Hepatocyte (in vitro differentiated cells): ENCODE data around the gene FUT1. TPM values are rescaled to one million over a fixed set of nuclear protein-coding genes. Genes with fewer than 3 reads are reported as not detected.

Experiments
- DNase-seq: peaks from one replicate; pipeline ENCODE4 v3.0.0-alpha.2; 2016; ENCODE audit warnings: low spot score
- H2AFZ ChIP-seq: fragments of 200-600 bp; sonication (generic); 2 replicates; pipeline ENCODE4 v1.6.0; 2016; ENCODE audit warnings: antibody characterized with exemption, mild to moderate bottlenecking
- H3K27ac ChIP-seq: fragments of 200-600 bp; sonication (generic); 2 replicates; pipeline ENCODE4 v1.5.1; 2016; ENCODE audit warnings: mild to moderate bottlenecking
- H3K27me3 ChIP-seq: fragments of 200-600 bp; sonication (generic); 2 replicates; pipeline ENCODE4 v1.6.1; 2016
- H3K36me3 ChIP-seq: fragments of 200-600 bp; sonication (generic); replicated peaks from 2 replicates; pipeline ENCODE4 v1.5.1; 2016; ENCODE audit warnings: low read depth; ENCODE audit not compliant: insufficient read depth
- H3K4me1 ChIP-seq: fragments of 200-600 bp; sonication (generic); 2 replicates; pipeline ENCODE4 v1.5.1; 2016; ENCODE audit warnings: mild to moderate bottlenecking, moderate library complexity; ENCODE audit not compliant: insufficient read depth
- H3K4me2 ChIP-seq: fragments of 200-600 bp; sonication (generic); 2 replicates; pipeline ENCODE4 v1.6.0; 2016
- H3K4me3 ChIP-seq: fragments of 200-600 bp; sonication (generic); 2 replicates; pipeline ENCODE4 v1.5.1; 2016; ENCODE audit warnings: mild to moderate bottlenecking
- H3K79me2 ChIP-seq: fragments of 200-600 bp; sonication (generic); 2 replicates; pipeline ENCODE4 v1.6.0; 2017; ENCODE audit warnings: mild to moderate bottlenecking
- H3K9me2 ChIP-seq: fragments of 200-600 bp; sonication (generic); replicated peaks from 2 replicates; pipeline ENCODE4 v1.6.0; 2017; ENCODE audit warnings: mild to moderate bottlenecking; ENCODE audit not compliant: insufficient read depth
- H3K9me3 ChIP-seq: fragments of 200-600 bp; sonication (generic); 2 replicates; pipeline ENCODE4 v1.5.1; 2016; ENCODE audit warnings: low read depth, mild to moderate bottlenecking
- H4K20me1 ChIP-seq: fragments of 200-600 bp; sonication (generic); 2 replicates; pipeline ENCODE4 v1.6.0; 2016; ENCODE audit warnings: mild to moderate bottlenecking; ENCODE audit not compliant: insufficient read depth, poor library complexity, severe bottlenecking
- EZH2 ChIP-seq: fragments of 200-600 bp; sonication (generic); IDR thresholded peaks from 2 replicates; pipeline ENCODE4 v1.6.1; 2016; ENCODE audit warnings: antibody characterized with exemption, mild to moderate bottlenecking, borderline replicate concordance
- EZH2phosphoT487 ChIP-seq: fragments of 200-600 bp; sonication (generic); IDR thresholded peaks from one replicate; pipeline ENCODE4 v1.6.1; 2018; ENCODE audit warnings: antibody characterized with exemption, mild to moderate bottlenecking, low read depth, moderate library complexity; ENCODE audit not compliant: unreplicated experiment, severe bottlenecking
- WGBS: methylation state at CpG from one replicate; pipeline ENCODE4 v1.1.6; 2016; ENCODE audit warnings: low lambda C conversion rate; ENCODE audit errors: missing lambda C conversion rate; 5-methylcytosine and 5-hydroxymethylcytosine counted together
- polyA plus RNA-seq: library from polyadenylated mRNA; unstranded; fragments of >200 nt; fragmentation: Nextera tagmentation; extraction: Ambion mirVana; gene quantifications from 2 replicates; pipeline ENCODE4 v1.2.1, GENCODE V29; 2016
- total RNA-seq: library from RNA; depleted of rRNA; stranded (reverse); fragments of >200 nt; gene quantifications from 2 replicates; pipeline ENCODE4 v1.2.3, GENCODE V29; 2014
- TF ChIP-seq, protein P1 (sequence below): fragments of 200-600 bp; sonication (generic); IDR thresholded peaks from 2 replicates; pipeline ENCODE4 v1.5.1; 2016; ENCODE audit warnings: antibody characterized with exemption, mild to moderate bottlenecking; ENCODE audit not compliant: poor library complexity

The FUT1 gene
- total and polyA plus RNA-seq, 2 experiments from 2014 or later: 2.4 to 4.3 TPM

- Histone ChIP-seq H3K27ac (no peak overlapping the region), H3K36me3 (no peaks in the 10 kb centered on the region), H3K4me2 (no peak overlapping the region), H2AFZ (no peak overlapping the region), H3K79me2 (peaks cover 7% of the 10 kb centered on the region), H3K27me3 (no peaks in the 10 kb centered on the region), H3K9me3 (no peaks in the 10 kb centered on the region), H3K4me1 (peaks cover 9% of the 10 kb centered on the region), H3K4me3 (no peak overlapping the region), H3K9me2 (no peaks in the 10 kb centered on the region), H4K20me1 (no peaks in the 10 kb centered on the region)
- DNase-seq: no peak
- WGBS: 53% methylated on average over 11 of the region's 11 CpGs
- no peak for TF ChIP-seq EZH2
- TF ChIP-seq EZH2phosphoT487: no peak
- TF ChIP-seq, protein P1, sequence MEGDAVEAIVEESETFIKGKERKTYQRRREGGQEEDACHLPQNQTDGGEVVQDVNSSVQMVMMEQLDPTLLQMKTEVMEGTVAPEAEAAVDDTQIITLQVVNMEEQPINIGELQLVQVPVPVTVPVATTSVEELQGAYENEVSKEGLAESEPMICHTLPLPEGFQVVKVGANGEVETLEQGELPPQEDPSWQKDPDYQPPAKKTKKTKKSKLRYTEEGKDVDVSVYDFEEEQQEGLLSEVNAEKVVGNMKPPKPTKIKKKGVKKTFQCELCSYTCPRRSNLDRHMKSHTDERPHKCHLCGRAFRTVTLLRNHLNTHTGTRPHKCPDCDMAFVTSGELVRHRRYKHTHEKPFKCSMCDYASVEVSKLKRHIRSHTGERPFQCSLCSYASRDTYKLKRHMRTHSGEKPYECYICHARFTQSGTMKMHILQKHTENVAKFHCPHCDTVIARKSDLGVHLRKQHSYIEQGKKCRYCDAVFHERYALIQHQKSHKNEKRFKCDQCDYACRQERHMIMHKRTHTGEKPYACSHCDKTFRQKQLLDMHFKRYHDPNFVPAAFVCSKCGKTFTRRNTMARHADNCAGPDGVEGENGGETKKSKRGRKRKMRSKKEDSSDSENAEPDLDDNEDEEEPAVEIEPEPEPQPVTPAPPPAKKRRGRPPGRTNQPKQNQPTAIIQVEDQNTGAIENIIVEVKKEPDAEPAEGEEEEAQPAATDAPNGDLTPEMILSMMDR: no peak
These were observed 44.0 kb downstream of the FUT1 start for GRCh38 chr19:48708471-48708870.

DNA sequence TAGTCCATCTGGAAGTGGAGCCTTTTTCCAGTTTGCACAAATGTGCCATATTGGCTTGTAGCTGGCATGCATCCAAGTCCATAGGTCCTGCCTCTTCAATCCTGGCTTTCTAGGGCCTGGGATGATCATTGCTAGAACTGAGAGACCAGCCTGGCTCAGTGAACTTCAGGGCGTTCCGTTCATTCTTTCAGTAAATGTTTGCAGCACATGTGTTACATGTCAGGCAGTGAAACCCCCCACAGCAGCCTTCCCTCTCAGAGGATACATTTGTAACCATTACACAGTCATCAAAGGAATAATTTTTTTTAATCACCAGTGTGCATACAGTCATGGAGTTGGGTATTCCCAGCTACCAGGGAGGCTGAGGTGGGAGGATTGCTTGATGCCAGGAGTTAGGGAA, 47.0 kb downstream of the FUT1 start:
- TF ChIP-seq, protein P1: no peak
- TF ChIP-seq EZH2phosphoT487: no peak
- TF ChIP-seq EZH2: no peak
- no peaks in the 10 kb centered on the region for H3K9me2 ChIP-seq
- H3K4me3 ChIP-seq: no peak overlapping the region
- no peaks in the 10 kb centered on the region for H3K4me1 ChIP-seq
- H3K27ac ChIP-seq: no peak overlapping the region
- 70% methylated on average over 2 of the region's 2 CpGs for WGBS
- no peaks in the 10 kb centered on the region for H3K27me3 ChIP-seq
- H3K4me2 ChIP-seq: no peak overlapping the region
- no peaks in the 10 kb centered on the region for H3K9me3 ChIP-seq
- no peaks in the 10 kb centered on the region for H3K79me2 ChIP-seq
- no peaks in the 10 kb centered on the region for H3K36me3 ChIP-seq
- H2AFZ ChIP-seq: no peak overlapping the region
- no peak for DNase-seq
- no peaks in the 10 kb centered on the region for H4K20me1 ChIP-seq

DNA sequence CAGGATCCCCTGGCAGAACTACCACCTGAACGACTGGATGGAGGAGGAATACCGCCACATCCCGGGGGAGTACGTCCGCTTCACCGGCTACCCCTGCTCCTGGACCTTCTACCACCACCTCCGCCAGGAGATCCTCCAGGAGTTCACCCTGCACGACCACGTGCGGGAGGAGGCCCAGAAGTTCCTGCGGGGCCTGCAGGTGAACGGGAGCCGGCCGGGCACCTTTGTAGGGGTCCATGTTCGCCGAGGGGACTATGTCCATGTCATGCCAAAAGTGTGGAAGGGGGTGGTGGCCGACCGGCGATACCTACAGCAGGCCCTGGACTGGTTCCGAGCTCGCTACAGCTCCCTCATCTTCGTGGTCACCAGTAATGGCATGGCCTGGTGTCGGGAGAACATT, 49.1 kb downstream of the FUT1 start:
- no peaks in the 10 kb centered on the region for H3K27me3 ChIP-seq
- H3K9me2 ChIP-seq: no peaks in the 10 kb centered on the region
- H3K9me3 ChIP-seq: no peaks in the 10 kb centered on the region
- over 99% methylated on average over 23 of the region's 23 CpGs for WGBS
- H3K4me3 ChIP-seq: no peak overlapping the region
- DNase-seq: no peak
- no peak overlapping the region for H3K27ac ChIP-seq
- H4K20me1 ChIP-seq: no peaks in the 10 kb centered on the region
- TF ChIP-seq EZH2phosphoT487 (no peak), EZH2 (no peak)
- TF ChIP-seq, protein P1: no peak
- H2AFZ ChIP-seq: no peak overlapping the region
- H3K4me1 ChIP-seq: no peaks in the 10 kb centered on the region
- no peaks in the 10 kb centered on the region for H3K36me3 ChIP-seq
- H3K4me2 ChIP-seq: no peak overlapping the region
- H3K79me2 ChIP-seq: no peaks in the 10 kb centered on the region

DNA sequence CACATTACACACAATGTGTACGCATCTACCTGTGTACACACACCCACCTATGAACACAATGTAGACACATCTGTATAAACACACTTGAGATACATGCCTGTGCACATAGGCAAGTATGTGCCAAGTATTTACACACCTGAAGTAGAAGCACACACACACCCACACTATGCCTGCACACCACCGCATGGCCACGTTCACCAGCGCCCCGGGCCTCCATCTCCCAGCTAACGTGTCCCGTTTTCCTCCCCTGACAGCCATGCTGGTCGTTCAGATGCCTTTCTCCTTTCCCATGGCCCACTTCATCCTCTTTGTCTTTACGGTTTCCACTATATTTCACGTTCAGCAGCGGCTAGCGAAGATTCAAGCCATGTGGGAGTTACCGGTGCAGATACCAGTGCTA, 49.7 kb downstream of the FUT1 start:
- no peak overlapping the region for H3K4me2 ChIP-seq
- TF ChIP-seq, protein P1: no peak
- TF ChIP-seq EZH2phosphoT487 (no peak), EZH2 (no peak)
- H3K4me3 ChIP-seq: no peak overlapping the region
- H3K79me2 ChIP-seq: no peaks in the 10 kb centered on the region
- H4K20me1 ChIP-seq: no peaks in the 10 kb centered on the region
- no peaks in the 10 kb centered on the region for H3K9me2 ChIP-seq
- H3K27me3 ChIP-seq: no peaks in the 10 kb centered on the region
- DNase-seq: no peak
- H2AFZ ChIP-seq: no peak overlapping the region
- 96% methylated on average over 13 of the region's 13 CpGs for WGBS
- H3K36me3 ChIP-seq: no peaks in the 10 kb centered on the region
- H3K4me1 ChIP-seq: no peaks in the 10 kb centered on the region
- no peak overlapping the region for H3K27ac ChIP-seq
- H3K9me3 ChIP-seq: no peaks in the 10 kb centered on the region
